Measurements from ENCODE around the gene SLC45A2.

Gene SLC45A2

GRCh38 chr5:33936004-33936380, 48.5 kb downstream of the SLC45A2 start:
- peak; percentile 83 for DNase-seq (ENCODE audit: low spot score)
- TF ChIP-seq CTCF (IDR thresholded peaks at IDR 0.05; ENCODE audit: extremely low read depth, insufficient read depth, missing control alignments) = no peak
- in situ Hi-C loops (cut with MboI; ENCODE audit: low pct_unique_long_range_greater_than_20kb, low sequenced_read_pairs, unreplicated experiment) = no loop called here

- TF ChIP-seq CTCF (IDR thresholded peaks at IDR 0.05; ENCODE audit: extremely low read depth, insufficient read depth, missing control alignments) = no peak
- in situ Hi-C loops (cut with MboI; ENCODE audit: low pct_unique_long_range_greater_than_20kb, low sequenced_read_pairs, unreplicated experiment) = no loop called here
- no peak for DNase-seq (ENCODE audit: low spot score)
These were observed 50.3 kb downstream of the SLC45A2 start for GRCh38 chr5:33934176-33934575.

GRCh38 chr5:33933723-33934169, 50.7 kb downstream of the SLC45A2 start:
- no peak for TF ChIP-seq CTCF (IDR thresholded peaks at IDR 0.05; ENCODE audit: extremely low read depth, insufficient read depth, missing control alignments)
- in situ Hi-C loops (cut with MboI; ENCODE audit: low pct_unique_long_range_greater_than_20kb, low sequenced_read_pairs, unreplicated experiment) = no loop called here
- peak; percentile 65 for DNase-seq (ENCODE audit: low spot score)

- DNase-seq (ENCODE audit: low spot score) = no peak
- in situ Hi-C loops (cut with MboI; ENCODE audit: low pct_unique_long_range_greater_than_20kb, low sequenced_read_pairs, unreplicated experiment) = no loop called here
- TF ChIP-seq CTCF (IDR thresholded peaks at IDR 0.05; ENCODE audit: extremely low read depth, insufficient read depth, missing control alignments) = no peak
These were observed 53.4 kb downstream of the SLC45A2 start for GRCh38 chr5:33931136-33931535.

GRCh38 chr5:33929925-33930690, 54.4 kb downstream of the SLC45A2 start:
- no peak for TF ChIP-seq CTCF (IDR thresholded peaks at IDR 0.05; ENCODE audit: extremely low read depth, insufficient read depth, missing control alignments)
- no peak for DNase-seq (ENCODE audit: low spot score)
- in situ Hi-C loops (cut with MboI; ENCODE audit: low pct_unique_long_range_greater_than_20kb, low sequenced_read_pairs, unreplicated experiment) = no loop called here

GRCh38 chr5:33928283-33928682, 56.2 kb downstream of the SLC45A2 start:
- in situ Hi-C loops (cut with MboI; ENCODE audit: low pct_unique_long_range_greater_than_20kb, low sequenced_read_pairs, unreplicated experiment) = no loop called here
- no peak for DNase-seq (ENCODE audit: low spot score)
- no peak for TF ChIP-seq CTCF (IDR thresholded peaks at IDR 0.05; ENCODE audit: extremely low read depth, insufficient read depth, missing control alignments)

Measured in GM13977 (cell line).